ENCODE results near the gene ZNF892. TPM values are rescaled to one million over a fixed set of nuclear protein-coding genes. Genes with fewer than 3 reads are reported as not detected.

Gene ZNF892
- total and polyA plus RNA-seq, 2 experiments from 2014 or later: 0.79 to 3.0 TPM

DNA sequence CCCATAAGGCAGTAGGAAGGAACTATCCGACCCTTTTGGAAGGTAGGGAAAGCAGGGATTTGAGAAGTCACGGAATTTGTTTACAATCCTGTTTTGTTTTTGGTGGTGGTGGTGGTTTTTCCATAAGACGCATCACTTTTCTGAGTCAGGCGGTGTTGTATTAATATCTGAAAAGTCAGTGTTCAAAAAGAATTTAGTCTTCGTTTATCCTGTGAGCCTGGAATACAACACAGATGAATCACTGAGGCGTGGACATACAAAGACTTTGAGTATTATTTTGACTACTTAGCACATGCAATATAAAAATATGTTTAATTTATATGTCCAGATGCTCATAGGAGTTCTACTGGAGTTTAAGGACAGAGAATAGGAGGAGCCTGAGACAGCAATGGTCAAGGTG lies 785 bp downstream of the ZNF892 start:
- H2AFZ ChIP-seq: peak overlapping the region; percentile 95
- peak overlapping the region; percentile 36 for H3K27ac ChIP-seq
- in situ Hi-C loops (cut with MboI): no loop called here

DNA sequence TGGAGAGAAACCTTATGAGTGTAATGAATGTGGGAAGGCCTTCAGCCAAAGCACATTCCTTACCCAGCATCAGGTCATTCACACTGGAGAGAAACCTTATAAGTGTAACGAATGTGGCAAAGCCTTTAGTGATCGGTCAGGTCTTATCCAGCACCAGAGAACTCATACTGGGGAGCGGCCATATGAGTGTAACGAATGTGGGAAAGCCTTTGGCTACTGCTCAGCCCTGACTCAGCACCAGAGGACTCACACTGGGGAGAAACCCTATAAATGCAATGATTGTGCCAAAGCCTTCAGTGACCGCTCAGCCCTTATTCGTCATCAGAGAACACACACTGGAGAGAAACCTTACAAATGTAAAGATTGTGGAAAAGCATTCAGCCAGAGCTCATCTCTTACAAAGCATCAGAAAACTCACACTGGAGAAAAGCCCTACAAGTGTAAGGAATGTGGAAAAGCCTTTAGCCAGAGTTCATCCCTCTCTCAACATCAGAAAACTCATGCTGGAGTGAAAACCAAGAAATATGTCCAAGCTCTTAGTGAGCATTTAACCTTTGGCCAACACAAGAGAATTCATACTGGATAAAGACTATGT lies 7.8 kb downstream of the ZNF892 start:
- in situ Hi-C loops (cut with MboI): no loop called here
- TF ChIP-seq EZH2phosphoT487 (IDR thresholded peaks at IDR 0.05; ENCODE audit: insufficient read depth, low read depth): no peak
- TF ChIP-seq EZH2 (IDR thresholded peaks at IDR 0.05; ENCODE audit: insufficient read depth, poor library complexity, severe bottlenecking): no peak
- no peaks in the 10 kb centered on the region for H3K9me2 ChIP-seq (ENCODE audit: insufficient read depth)
- DNase-seq: peak; percentile 13
- no peaks in the 10 kb centered on the region for H3K4me1 ChIP-seq (ENCODE audit: insufficient read depth)
- no peaks in the 10 kb centered on the region for H4K20me1 ChIP-seq (ENCODE audit: insufficient read depth)
- H3K9me3 ChIP-seq (ENCODE audit: low read depth): peaks cover 20% of the 10 kb centered on the region
- H3F3A ChIP-seq (ENCODE audit: insufficient read depth): no peaks in the 10 kb centered on the region
- 95 to 96% methylated on average over 6 of the region's 6 CpGs for WGBS, 2 experiments (ENCODE audit: low coverage in 1 of 2, low lambda C conversion rate in 2 of 2, missing lambda C conversion rate in 2 of 2)
- H3K4me3 ChIP-seq: no peak overlapping the region
- no peak overlapping the region for H3K4me2 ChIP-seq (ENCODE audit: unreplicated experiment)
- no peak overlapping the region for H3K27ac ChIP-seq
- no peak overlapping the region for H2AFZ ChIP-seq
- no peak overlapping the region for H3K9ac ChIP-seq
- no peaks in the 10 kb centered on the region for H3K79me2 ChIP-seq (ENCODE audit: insufficient read depth)
- no peaks in the 10 kb centered on the region for H3K27me3 ChIP-seq (replicated peaks; ENCODE audit: insufficient read depth)
- H3K36me3 ChIP-seq (ENCODE audit: low read depth): peaks cover 50% of the 10 kb centered on the region

More for the DNA sequence above, 785 bp downstream of the ZNF892 start:
- Histone ChIP-seq H3K27me3 (replicated peaks; ENCODE audit: insufficient read depth) (no peaks in the 10 kb centered on the region), H3K9me3 (ENCODE audit: low read depth) (peaks cover 7% of the 10 kb centered on the region), H3K79me2 (ENCODE audit: insufficient read depth) (no peaks in the 10 kb centered on the region), H3K9ac (peak overlapping the region; percentile 80), H3K4me1 (ENCODE audit: insufficient read depth) (peaks cover 7% of the 10 kb centered on the region; the same call in 1 of the 2 replicates), H3F3A (ENCODE audit: insufficient read depth) (no peaks in the 10 kb centered on the region), H3K9me2 (ENCODE audit: insufficient read depth) (no peaks in the 10 kb centered on the region), H3K4me3 (peak overlapping the region; percentile 80), H3K4me2 (ENCODE audit: unreplicated experiment) (peak overlapping the region; percentile 72), H3K36me3 (ENCODE audit: low read depth) (peaks cover 21% of the 10 kb centered on the region), H4K20me1 (ENCODE audit: insufficient read depth) (no peaks in the 10 kb centered on the region)
- no peak for TF ChIP-seq EZH2 (IDR thresholded peaks at IDR 0.05; ENCODE audit: insufficient read depth, poor library complexity, severe bottlenecking)
- no peak for TF ChIP-seq EZH2phosphoT487 (IDR thresholded peaks at IDR 0.05; ENCODE audit: insufficient read depth, low read depth)
- peak; percentile 43 for DNase-seq
- WGBS, 2 experiments (ENCODE audit: low coverage in 1 of 2, low lambda C conversion rate in 2 of 2, missing lambda C conversion rate in 2 of 2): 64% methylated on average over 6 of the region's 6 CpGs

DNA sequence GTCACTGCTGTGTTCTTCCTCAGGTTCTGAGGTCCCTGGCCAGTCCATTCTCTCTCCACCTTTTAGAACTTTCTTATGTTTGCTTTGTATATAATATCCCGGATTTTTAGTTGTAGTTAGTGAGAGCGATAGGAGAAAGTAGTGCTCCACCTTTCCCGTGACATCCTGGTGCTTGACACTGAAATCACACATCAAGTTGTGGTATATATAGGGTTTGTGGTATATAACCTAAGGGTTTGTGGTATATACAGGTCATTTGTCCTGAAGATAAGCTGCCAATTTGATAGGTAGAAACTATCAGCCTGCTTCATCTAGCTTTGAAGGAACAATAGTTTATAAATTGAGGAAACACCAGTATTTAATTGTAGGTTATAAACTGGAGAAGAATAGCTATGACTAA lies 13.1 kb downstream of the ZNF892 start:
- in situ Hi-C loops (cut with MboI): no loop called here
- H3F3A ChIP-seq (ENCODE audit: insufficient read depth): peaks cover 7% of the 10 kb centered on the region; the same call in 1 of the 2 replicates
- no peaks in the 10 kb centered on the region for H3K79me2 ChIP-seq (ENCODE audit: insufficient read depth)
- no peak overlapping the region for H3K4me2 ChIP-seq (ENCODE audit: unreplicated experiment)
- no peaks in the 10 kb centered on the region for H3K27me3 ChIP-seq (replicated peaks; ENCODE audit: insufficient read depth)
- H3K9me2 ChIP-seq (ENCODE audit: insufficient read depth): no peaks in the 10 kb centered on the region
- no peaks in the 10 kb centered on the region for H4K20me1 ChIP-seq (ENCODE audit: insufficient read depth)
- no peaks in the 10 kb centered on the region for H3K4me1 ChIP-seq (ENCODE audit: insufficient read depth)
- no peak for DNase-seq
- H2AFZ ChIP-seq: no peak overlapping the region
- no peak overlapping the region for H3K27ac ChIP-seq
- no peak overlapping the region for H3K9ac ChIP-seq
- no peak overlapping the region for H3K4me3 ChIP-seq
- WGBS, 2 experiments (ENCODE audit: low coverage in 1 of 2, low lambda C conversion rate in 2 of 2, missing lambda C conversion rate in 2 of 2): 93 to 96% methylated on average over 3 of the region's 3 CpGs
- H3K36me3 ChIP-seq (ENCODE audit: low read depth): peaks cover 16% of the 10 kb centered on the region; the same call in 1 of the 2 replicates
- TF ChIP-seq EZH2 (IDR thresholded peaks at IDR 0.05; ENCODE audit: insufficient read depth, poor library complexity, severe bottlenecking): no peak
- TF ChIP-seq EZH2phosphoT487 (IDR thresholded peaks at IDR 0.05; ENCODE audit: insufficient read depth, low read depth): no peak
- peaks cover 11% of the 10 kb centered on the region for H3K9me3 ChIP-seq (ENCODE audit: low read depth)

DNA sequence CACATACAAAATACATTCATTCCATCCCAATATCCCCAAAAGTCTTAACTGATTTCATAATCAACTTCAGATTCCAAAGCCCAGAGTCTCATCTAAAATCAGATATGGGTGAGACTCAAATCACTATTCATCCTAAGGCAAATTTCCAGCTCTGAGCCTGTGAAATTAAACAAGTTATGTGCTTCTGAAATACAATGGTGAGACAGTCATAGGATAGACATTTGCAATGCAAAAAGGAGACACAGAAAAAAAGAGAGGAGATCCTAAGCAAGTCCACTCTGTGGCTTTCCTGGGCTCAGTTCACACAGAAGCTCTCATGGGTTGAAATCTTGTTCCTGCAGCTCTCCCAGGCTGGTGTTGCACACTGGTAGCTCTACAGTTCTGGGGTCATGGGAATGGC lies 18.3 kb downstream of the ZNF892 start:
- H3K9me2 ChIP-seq (ENCODE audit: insufficient read depth): no peaks in the 10 kb centered on the region
- H3K79me2 ChIP-seq (ENCODE audit: insufficient read depth): no peaks in the 10 kb centered on the region
- H3K4me2 ChIP-seq (ENCODE audit: unreplicated experiment): no peak overlapping the region
- no peaks in the 10 kb centered on the region for H3K4me1 ChIP-seq (ENCODE audit: insufficient read depth)
- no peaks in the 10 kb centered on the region for H4K20me1 ChIP-seq (ENCODE audit: insufficient read depth)
- TF ChIP-seq EZH2phosphoT487 (IDR thresholded peaks at IDR 0.05; ENCODE audit: insufficient read depth, low read depth): no peak
- no peak for TF ChIP-seq EZH2 (IDR thresholded peaks at IDR 0.05; ENCODE audit: insufficient read depth, poor library complexity, severe bottlenecking)
- peaks cover 2% of the 10 kb centered on the region for H3K9me3 ChIP-seq (ENCODE audit: low read depth)
- no peak overlapping the region for H3K27ac ChIP-seq
- peaks cover 9% of the 10 kb centered on the region; the same call in 1 of the 2 replicates for H3K36me3 ChIP-seq (ENCODE audit: low read depth)
- H2AFZ ChIP-seq: no peak overlapping the region
- H3K9ac ChIP-seq: no peak overlapping the region
- peaks cover 9% of the 10 kb centered on the region; the same call in 1 of the 2 replicates for H3F3A ChIP-seq (ENCODE audit: insufficient read depth)
- H3K27me3 ChIP-seq (replicated peaks; ENCODE audit: insufficient read depth): no peaks in the 10 kb centered on the region
- in situ Hi-C loops (cut with MboI): no loop called here
- H3K4me3 ChIP-seq: no peak overlapping the region
- peak; percentile 63 for DNase-seq

Measured in GM23248 (cell line).